Peyer's patch (tissue), 4 donors: ENCODE data around the gene BRD9. TPM values are rescaled to one million over a fixed set of nuclear protein-coding genes. Genes with fewer than 3 reads are reported as not detected.

Experiments
- DNase-seq, 3 donors: peaks; one replicate each; pipeline ENCODE4 v3.0.0-alpha.2; 2017 to 2019
- H3K27ac ChIP-seq, 4 donors: fragments of 200-600 bp; sonication (generic); one replicate each; pipeline ENCODE4 v1.5.1; 2016 to 2019
- H3K27me3 ChIP-seq, 2 donors: fragments of 200-600 bp; sonication (generic); one replicate each; pipeline ENCODE4 v1.5.1; 2019
- H3K36me3 ChIP-seq, 3 donors: fragments of 200-600 bp; sonication (generic); one replicate each; pipeline ENCODE4 v1.5.1; 2016 to 2019
- H3K4me1 ChIP-seq, 4 donors: fragments of 200-600 bp; sonication (generic); one replicate each; pipeline ENCODE4 v1.5.1; 2016 to 2019
- H3K4me3 ChIP-seq, 4 donors: fragments of 200-600 bp; sonication (generic); 1 replicate in 3 of 4; 2 replicates in 1 of 4; pipeline ENCODE4 v1.5.1; 2016 to 2019; ENCODE audit warnings: mild to moderate bottlenecking in 1 of 4
- H3K9me3 ChIP-seq, 4 donors: fragments of 200-600 bp; sonication (generic); one replicate each; pipeline ENCODE4 v1.5.1; 2016 to 2019; ENCODE audit warnings: mild to moderate bottlenecking in 1 of 4
- CTCF ChIP-seq, 6 experiments: fragments of 450-650 bp in 4 of 6; fragments of 200-600 bp in 2 of 6; sonication (generic) in 1 of 6; IDR thresholded peaks; one replicate each; pipeline ENCODE4 v1.5.1; 2017 to 2019; ENCODE audit warnings: antibody characterized with exemption in 6 of 6, mild to moderate bottlenecking in 3 of 6, moderate library complexity in 1 of 6
- POLR2A ChIP-seq, 2 donors: fragments of 450-650 bp; IDR thresholded peaks; one replicate each; pipeline ENCODE4 v1.5.1; 2017; ENCODE audit warnings: antibody characterized with exemption in 2 of 2, mild to moderate bottlenecking in 2 of 2, moderate library complexity in 2 of 2
- total RNA-seq, 4 donors: library from RNA; depleted of rRNA; stranded (reverse); fragments of >200 nt; gene quantifications; one replicate each; pipeline ENCODE4 v1.1.0, GENCODE V29; 2016

BRD9 gene
- total RNA-seq, 4 donors from 2014 or later, result 36.4 to 90.8 (median 65.4) TPM

GRCh38 chr5:865168-865521 is 27.5 kb downstream of the BRD9 start:
- TF ChIP-seq POLR2A (IDR thresholded peaks at IDR 0.05) (no peak), CTCF (IDR thresholded peaks at IDR 0.05) (no peak)
- Histone ChIP-seq H3K9me3 (no peaks in the 10 kb centered on the region), H3K27ac (no peak overlapping the region), H3K4me3 (no peak overlapping the region), H3K27me3 (no peaks in the 10 kb centered on the region), H3K4me1 (peaks cover 0 to 8% (median 0%) of the 10 kb centered on the region in 4 donors), H3K36me3 (peaks cover 0 to 69% (median 0%) of the 10 kb centered on the region in 3 donors)
- DNase-seq, result no peak

- no peak for DNase-seq
- Histone ChIP-seq H3K4me1 (peaks cover 0 to 8% (median 0%) of the 10 kb centered on the region in 4 donors), H3K27me3 (no peaks in the 10 kb centered on the region), H3K4me3 (no peak overlapping the region), H3K36me3 (peaks cover 0 to 64% (median 0%) of the 10 kb centered on the region in 3 donors), H3K27ac (no peak overlapping the region), H3K9me3 (no peaks in the 10 kb centered on the region)
- TF ChIP-seq POLR2A (IDR thresholded peaks at IDR 0.05), result no peak
- no peak for TF ChIP-seq CTCF (IDR thresholded peaks at IDR 0.05)
Measured at GRCh38 chr5:864492-865167, 28.0 kb downstream of the BRD9 start.

GRCh38 chr5:863244-863805 is 29.3 kb downstream of the BRD9 start:
- H3K9me3 ChIP-seq, result no peaks in the 10 kb centered on the region
- TF ChIP-seq POLR2A (IDR thresholded peaks at IDR 0.05) (no peak), CTCF (IDR thresholded peaks at IDR 0.05) (no peak)
- peaks cover 0 to 51% (median 0%) of the 10 kb centered on the region in 3 donors for H3K36me3 ChIP-seq
- no peak for DNase-seq
- no peaks in the 10 kb centered on the region for H3K27me3 ChIP-seq
- peaks cover 0 to 8% (median 0%) of the 10 kb centered on the region in 4 donors for H3K4me1 ChIP-seq
- no peak overlapping the region for H3K27ac ChIP-seq
- no peak overlapping the region for H3K4me3 ChIP-seq

GRCh38 chr5:862367-863243 is 30.0 kb downstream of the BRD9 start:
- peaks cover 0 to 45% (median 0%) of the 10 kb centered on the region in 3 donors for H3K36me3 ChIP-seq
- H3K4me3 ChIP-seq, result no peak overlapping the region
- no peaks in the 10 kb centered on the region for H3K9me3 ChIP-seq
- no peak for TF ChIP-seq POLR2A (IDR thresholded peaks at IDR 0.05)
- TF ChIP-seq CTCF (IDR thresholded peaks at IDR 0.05), result no peak
- no peak for DNase-seq
- peaks cover 0 to 8% (median 0%) of the 10 kb centered on the region in 4 donors for H3K4me1 ChIP-seq
- no peaks in the 10 kb centered on the region for H3K27me3 ChIP-seq
- no peak overlapping the region for H3K27ac ChIP-seq

GRCh38 chr5:861442-862366 is 30.9 kb downstream of the BRD9 start:
- H3K27me3 ChIP-seq, result no peaks in the 10 kb centered on the region
- peaks cover 0 to 36% (median 0%) of the 10 kb centered on the region in 3 donors for H3K36me3 ChIP-seq
- no peak overlapping the region for H3K27ac ChIP-seq
- peaks cover 0 to under 1% (median 0%) of the 10 kb centered on the region in 4 donors for H3K4me1 ChIP-seq
- no peak overlapping the region for H3K4me3 ChIP-seq
- no peaks in the 10 kb centered on the region for H3K9me3 ChIP-seq
- TF ChIP-seq CTCF (IDR thresholded peaks at IDR 0.05) (no peak), POLR2A (IDR thresholded peaks at IDR 0.05) (no peak)
- DNase-seq, result no peak
